GM23338 (cell line): ENCODE data around the gene FUT7. TPM values are rescaled to one million over a fixed set of nuclear protein-coding genes. Genes with fewer than 3 reads are reported as not detected.

Experiments
- ATAC-seq: fragments of 200-7000 bp; cut with Tn5 transposase; 3 replicates; pipeline ENCODE4 v1.9.1; 2020
- DNase-seq: peaks from one replicate; pipeline ENCODE4 v3.0.0-alpha.2; 2015; ENCODE audit warnings: low spot score
- H2AFZ ChIP-seq: fragments of 200-600 bp; sonication (generic); 2 replicates; pipeline ENCODE4 v1.8.0; 2016; ENCODE audit warnings: antibody characterized with exemption, mild to moderate bottlenecking, moderate library complexity
- H3F3A ChIP-seq: fragments of 200-600 bp; sonication (generic); replicated peaks from 2 replicates; pipeline ENCODE4 v1.8.0; 2017; ENCODE audit warnings: antibody characterized with exemption, mixed run types, low read depth
- H3K27ac ChIP-seq: fragments of 200-600 bp; sonication (generic); 2 replicates; pipeline ENCODE4 v1.6.1; 2016; ENCODE audit warnings: low read depth
- H3K27me3 ChIP-seq: fragments of 200-600 bp; sonication (generic); 2 replicates; pipeline ENCODE4 v1.8.0; 2016; ENCODE audit warnings: mild to moderate bottlenecking, mixed run types, moderate library complexity; ENCODE audit not compliant: insufficient read depth
- H3K36me3 ChIP-seq: fragments of 200-600 bp; sonication (generic); 2 replicates; pipeline ENCODE4 v1.8.0; 2016; ENCODE audit warnings: mild to moderate bottlenecking; ENCODE audit not compliant: insufficient read depth
- H3K4me1 ChIP-seq: fragments of 200-600 bp; sonication (generic); 2 replicates; pipeline ENCODE4 v1.8.0; 2016; ENCODE audit warnings: mild to moderate bottlenecking, moderate library complexity; ENCODE audit not compliant: insufficient read depth
- H3K4me2 ChIP-seq: fragments of 200-600 bp; sonication (generic); 2 replicates; pipeline ENCODE4 v1.7.1; 2017; ENCODE audit warnings: mixed run types
- H3K4me3 ChIP-seq: fragments of 200-600 bp; sonication (generic); 2 replicates; pipeline ENCODE4 v1.6.1; 2016; ENCODE audit warnings: mixed run types
- H3K79me2 ChIP-seq: fragments of 200-600 bp; sonication (generic); replicated peaks from 2 replicates; pipeline ENCODE4 v1.8.0; 2017; ENCODE audit warnings: mild to moderate bottlenecking; ENCODE audit not compliant: insufficient read depth
- H3K9me2 ChIP-seq: fragments of 200-600 bp; sonication (generic); 2 replicates; pipeline ENCODE4 v1.8.0; 2017; ENCODE audit not compliant: insufficient read depth
- H4K20me1 ChIP-seq: fragments of 200-600 bp; sonication (generic); replicated peaks from 2 replicates; pipeline ENCODE4 v1.8.0; 2017; ENCODE audit warnings: mild to moderate bottlenecking; ENCODE audit not compliant: insufficient read depth
- H3K27ac Mint-ChIP-seq: 2 replicates; pipeline ENCODE4 v1.8.0; 2020; ENCODE audit warnings: inconsistent platforms, mild to moderate bottlenecking, moderate library complexity, mixed read lengths
- H3K27me3 Mint-ChIP-seq: 3 replicates; pipeline ENCODE4 v1.8.0; 2022; ENCODE audit warnings: low read depth, mild to moderate bottlenecking, moderate library complexity, mixed read lengths, inconsistent platforms; ENCODE audit not compliant: insufficient read depth, poor library complexity
- H3K36me3 Mint-ChIP-seq: 3 replicates; pipeline ENCODE4 v1.8.0; 2021; ENCODE audit warnings: low read depth, mild to moderate bottlenecking, inconsistent platforms, moderate library complexity, mixed read lengths
- H3K4me1 Mint-ChIP-seq: 3 replicates; pipeline ENCODE4 v1.8.0; 2020; ENCODE audit warnings: mild to moderate bottlenecking, inconsistent platforms, mixed read lengths
- H3K4me3 Mint-ChIP-seq: 3 replicates; pipeline ENCODE4 v1.8.0; 2021; ENCODE audit warnings: moderate library complexity, mild to moderate bottlenecking, inconsistent platforms, mixed read lengths
- H3K9me3 Mint-ChIP-seq: 3 replicates; pipeline ENCODE4 v1.8.0; 2020; ENCODE audit warnings: moderate library complexity, mild to moderate bottlenecking, inconsistent platforms, mixed read lengths
- CREB1 ChIP-seq: fragments of 250-450 bp; sonication (Bioruptor Pico); IDR thresholded peaks from 2 replicates; pipeline ENCODE4 v1.5.0; 2020; ENCODE audit warnings: low read depth, mild to moderate bottlenecking, moderate library complexity
- EZH2phosphoT487 ChIP-seq: fragments of 200-600 bp; sonication (generic); IDR thresholded peaks from one replicate; pipeline ENCODE4 v1.8.1; 2018; ENCODE audit warnings: antibody characterized with exemption; ENCODE audit not compliant: unreplicated experiment
- JUNB ChIP-seq: IDR thresholded peaks from one replicate; pipeline ENCODE4 v1.6.1; 2016; ENCODE audit warnings: antibody characterized with exemption; ENCODE audit not compliant: unreplicated experiment
- STAT1 ChIP-seq: IDR thresholded peaks from one replicate; pipeline ENCODE4 v1.6.1; 2016; ENCODE audit warnings: antibody characterized with exemption; ENCODE audit not compliant: unreplicated experiment
- polyA plus RNA-seq: library from polyadenylated mRNA; unstranded; fragments of >200 nt; fragmentation: Nextera tagmentation; extraction: Ambion mirVana; gene quantifications from 2 replicates; pipeline ENCODE4 v1.2.1, GENCODE V29; 2016
- total RNA-seq: library from RNA; depleted of rRNA; stranded (reverse); fragments of >200 nt; shearing (Covaris generic); gene quantifications from 2 replicates; pipeline ENCODE4 v1.2.3, GENCODE V29; 2014
- TF ChIP-seq, protein P1 (sequence below): IDR thresholded peaks from 2 replicates; pipeline ENCODE4 v1.6.1; 2016; ENCODE audit warnings: antibody characterized with exemption
- TF ChIP-seq, protein P2 (sequence below): IDR thresholded peaks from one replicate; pipeline ENCODE4 v1.6.1; 2018; ENCODE audit warnings: antibody characterized with exemption; ENCODE audit not compliant: unreplicated experiment

FUT7 gene
- total and polyA plus RNA-seq, 2 experiments from 2014 or later: not detected

DNA sequence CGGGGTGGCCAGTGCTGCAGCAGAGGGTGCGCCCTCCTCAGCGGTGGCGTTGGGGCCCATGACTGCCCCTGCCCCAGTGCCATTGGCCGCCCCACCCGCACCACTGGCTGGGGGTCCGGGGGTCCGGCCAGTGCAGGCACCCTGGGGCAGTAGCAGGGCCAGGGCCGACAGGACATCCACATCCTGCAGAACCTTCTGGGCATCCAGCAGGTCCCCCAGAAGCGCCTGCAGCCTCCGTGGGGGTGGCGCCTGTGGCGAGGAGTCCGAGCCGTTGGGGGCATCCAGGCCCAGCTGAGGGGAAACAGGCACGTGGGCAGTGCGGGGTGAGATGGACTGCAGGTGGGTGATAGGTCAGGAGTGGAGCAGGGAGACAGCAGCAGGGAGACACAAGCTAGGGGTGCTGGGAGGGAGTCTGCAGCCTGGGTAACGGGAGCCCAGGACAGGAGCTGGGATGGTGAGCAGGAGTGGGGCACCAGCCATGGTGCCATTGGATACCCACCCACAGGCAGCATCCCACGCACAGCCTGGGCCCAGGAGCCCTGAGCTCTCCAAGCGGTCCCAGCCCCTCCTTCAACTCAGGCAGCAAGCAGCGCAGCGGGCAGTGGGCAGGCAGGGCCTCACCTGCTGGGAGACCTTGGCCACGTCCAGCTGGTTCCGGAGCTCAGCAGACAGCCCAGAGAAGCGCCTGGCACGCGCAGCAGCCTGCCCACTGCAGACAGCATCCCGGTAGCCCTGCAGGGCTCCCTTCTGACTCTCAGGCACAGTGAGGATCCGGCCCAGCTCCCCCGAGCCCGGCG, 10.9 kb downstream of the FUT7 start (continued):
- TF ChIP-seq, protein P1, sequence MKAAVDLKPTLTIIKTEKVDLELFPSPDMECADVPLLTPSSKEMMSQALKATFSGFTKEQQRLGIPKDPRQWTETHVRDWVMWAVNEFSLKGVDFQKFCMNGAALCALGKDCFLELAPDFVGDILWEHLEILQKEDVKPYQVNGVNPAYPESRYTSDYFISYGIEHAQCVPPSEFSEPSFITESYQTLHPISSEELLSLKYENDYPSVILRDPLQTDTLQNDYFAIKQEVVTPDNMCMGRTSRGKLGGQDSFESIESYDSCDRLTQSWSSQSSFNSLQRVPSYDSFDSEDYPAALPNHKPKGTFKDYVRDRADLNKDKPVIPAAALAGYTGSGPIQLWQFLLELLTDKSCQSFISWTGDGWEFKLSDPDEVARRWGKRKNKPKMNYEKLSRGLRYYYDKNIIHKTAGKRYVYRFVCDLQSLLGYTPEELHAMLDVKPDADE: no peak

DNA sequence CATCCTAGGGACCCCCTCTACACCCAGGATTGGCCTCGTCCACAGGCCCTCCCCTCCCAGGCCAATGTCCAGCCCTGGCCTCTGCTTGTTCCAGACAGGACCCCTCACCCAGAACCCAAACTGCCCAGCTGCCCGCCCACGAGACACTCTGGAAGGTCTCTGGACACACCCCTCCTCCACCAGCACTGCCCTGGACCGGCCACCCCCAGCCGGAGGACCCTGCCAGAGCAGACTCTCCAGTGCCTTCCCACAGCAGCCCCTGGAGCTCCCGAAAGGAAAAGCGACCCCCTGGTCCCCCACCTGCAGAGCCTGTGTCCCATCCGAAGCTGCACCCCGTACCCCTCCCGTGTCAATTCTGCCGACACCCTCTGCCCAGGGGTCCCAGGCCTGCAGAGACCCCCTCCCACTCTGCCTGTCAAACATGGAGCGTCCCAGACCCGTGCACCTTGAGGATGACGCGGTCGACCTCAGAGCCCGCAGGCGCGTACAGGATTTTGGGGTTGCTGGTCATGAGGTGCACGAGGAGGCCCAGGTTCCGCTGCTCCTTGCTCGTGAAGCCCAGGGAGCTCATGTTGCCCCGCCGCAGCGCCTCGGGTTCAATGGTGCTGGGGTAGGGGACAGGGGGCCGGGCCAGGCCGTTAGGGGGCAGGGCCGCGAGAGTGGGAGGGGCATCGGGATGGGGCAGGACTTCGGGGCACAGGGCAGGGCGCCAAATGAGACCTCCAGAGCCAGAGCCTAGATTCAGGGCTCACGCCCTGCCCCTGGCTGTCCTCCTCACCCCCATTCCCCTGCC, 11.8 kb downstream of the FUT7 start:
- H3K36me3 Mint-ChIP-seq: peaks cover 2% of the 10 kb centered on the region; the same call in 1 of the 3 replicates
- H3K36me3 ChIP-seq: no peaks in the 10 kb centered on the region

More for the DNA sequence above, 11.8 kb downstream of the FUT7 start:
- H3K9me2 ChIP-seq: no peaks in the 10 kb centered on the region
- H4K20me1 ChIP-seq: no peaks in the 10 kb centered on the region
- H3K27me3 ChIP-seq: no peaks in the 10 kb centered on the region
- no peak overlapping the region for H3K4me2 ChIP-seq
- H3K79me2 ChIP-seq: no peaks in the 10 kb centered on the region
- Mint-ChIP-seq H3K4me3 (no peak overlapping the region), H3K4me1 (no peaks in the 10 kb centered on the region; the same call in 2 of the 3 replicates), H3K9me3 (no peaks in the 10 kb centered on the region), H3K27ac (no peak overlapping the region; the same call in 1 of the 2 replicates), H3K27me3 (peaks cover 11% of the 10 kb centered on the region)
- no peak overlapping the region for H3K4me3 ChIP-seq
- no peak overlapping the region for H2AFZ ChIP-seq
- TF ChIP-seq EZH2phosphoT487 (no peak), JUNB (no peak), CREB1 (CRISPR knock-in tag) (no peak), STAT1 (no peak)
- TF ChIP-seq, protein P2, sequence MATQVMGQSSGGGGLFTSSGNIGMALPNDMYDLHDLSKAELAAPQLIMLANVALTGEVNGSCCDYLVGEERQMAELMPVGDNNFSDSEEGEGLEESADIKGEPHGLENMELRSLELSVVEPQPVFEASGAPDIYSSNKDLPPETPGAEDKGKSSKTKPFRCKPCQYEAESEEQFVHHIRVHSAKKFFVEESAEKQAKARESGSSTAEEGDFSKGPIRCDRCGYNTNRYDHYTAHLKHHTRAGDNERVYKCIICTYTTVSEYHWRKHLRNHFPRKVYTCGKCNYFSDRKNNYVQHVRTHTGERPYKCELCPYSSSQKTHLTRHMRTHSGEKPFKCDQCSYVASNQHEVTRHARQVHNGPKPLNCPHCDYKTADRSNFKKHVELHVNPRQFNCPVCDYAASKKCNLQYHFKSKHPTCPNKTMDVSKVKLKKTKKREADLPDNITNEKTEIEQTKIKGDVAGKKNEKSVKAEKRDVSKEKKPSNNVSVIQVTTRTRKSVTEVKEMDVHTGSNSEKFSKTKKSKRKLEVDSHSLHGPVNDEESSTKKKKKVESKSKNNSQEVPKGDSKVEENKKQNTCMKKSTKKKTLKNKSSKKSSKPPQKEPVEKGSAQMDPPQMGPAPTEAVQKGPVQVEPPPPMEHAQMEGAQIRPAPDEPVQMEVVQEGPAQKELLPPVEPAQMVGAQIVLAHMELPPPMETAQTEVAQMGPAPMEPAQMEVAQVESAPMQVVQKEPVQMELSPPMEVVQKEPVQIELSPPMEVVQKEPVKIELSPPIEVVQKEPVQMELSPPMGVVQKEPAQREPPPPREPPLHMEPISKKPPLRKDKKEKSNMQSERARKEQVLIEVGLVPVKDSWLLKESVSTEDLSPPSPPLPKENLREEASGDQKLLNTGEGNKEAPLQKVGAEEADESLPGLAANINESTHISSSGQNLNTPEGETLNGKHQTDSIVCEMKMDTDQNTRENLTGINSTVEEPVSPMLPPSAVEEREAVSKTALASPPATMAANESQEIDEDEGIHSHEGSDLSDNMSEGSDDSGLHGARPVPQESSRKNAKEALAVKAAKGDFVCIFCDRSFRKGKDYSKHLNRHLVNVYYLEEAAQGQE: no peak
- no peak overlapping the region for H3K27ac ChIP-seq
- H3F3A ChIP-seq: 0 out of 2 replicates have a peak, but pooled peaks cover 3% of the 10 kb centered on the region
- ATAC-seq (peak; percentile 15), DNase-seq (peak; percentile 51)
- peaks cover 4% of the 10 kb centered on the region; the same call in 1 of the 2 replicates for H3K4me1 ChIP-seq
